ENCODE data around the gene APOM. TPM values are rescaled to one million over a fixed set of nuclear protein-coding genes. Genes with fewer than 3 reads are reported as not detected.

The APOM gene
- total RNA-seq, 1 donor from 2014 or later: 0.85 TPM

DNA sequence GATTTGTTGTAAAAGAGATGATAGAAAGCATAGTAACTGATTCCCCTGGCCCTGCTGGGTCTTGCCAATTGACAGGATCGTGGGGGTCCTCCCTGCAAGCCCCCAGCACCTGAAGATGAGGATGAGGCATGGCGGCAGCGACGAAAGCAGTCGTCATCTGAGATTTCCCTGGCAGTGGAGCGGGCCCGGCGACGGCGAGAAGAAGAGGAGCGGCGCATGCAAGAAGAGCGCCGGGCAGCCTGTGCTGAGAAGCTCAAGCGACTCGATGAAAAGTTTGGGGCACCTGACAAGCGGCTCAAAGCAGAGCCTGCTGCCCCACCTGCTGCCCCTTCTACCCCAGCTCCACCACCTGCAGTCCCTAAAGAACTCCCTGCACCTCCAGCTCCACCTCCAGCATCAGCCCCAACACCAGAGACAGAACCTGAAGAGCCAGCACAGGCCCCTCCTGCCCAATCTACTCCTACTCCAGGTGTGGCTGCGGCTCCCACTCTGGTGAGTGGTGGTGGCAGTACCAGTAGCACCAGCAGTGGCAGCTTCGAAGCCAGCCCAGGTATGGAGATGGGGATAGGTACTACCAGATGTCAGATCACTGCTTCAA lies 27.9 kb upstream of the APOM start:
- Mint-ChIP-seq H3K9me3 (ENCODE audit: low read depth) (no peaks in the 10 kb centered on the region), H3K27me3 (ENCODE audit: low read depth) (no peaks in the 10 kb centered on the region), H3K4me3 (ENCODE audit: unreplicated experiment) (no peak overlapping the region), H3K36me3 (ENCODE audit: low read depth) (peaks cover 58% of the 10 kb centered on the region), H3K27ac (ENCODE audit: unreplicated experiment) (peak overlapping the region; percentile 49), H3K4me1 (ENCODE audit: low read depth) (peaks cover 7% of the 10 kb centered on the region)
- DNase-seq (ENCODE audit: low spot score): no peak
- TF ChIP-seq, protein P1, sequence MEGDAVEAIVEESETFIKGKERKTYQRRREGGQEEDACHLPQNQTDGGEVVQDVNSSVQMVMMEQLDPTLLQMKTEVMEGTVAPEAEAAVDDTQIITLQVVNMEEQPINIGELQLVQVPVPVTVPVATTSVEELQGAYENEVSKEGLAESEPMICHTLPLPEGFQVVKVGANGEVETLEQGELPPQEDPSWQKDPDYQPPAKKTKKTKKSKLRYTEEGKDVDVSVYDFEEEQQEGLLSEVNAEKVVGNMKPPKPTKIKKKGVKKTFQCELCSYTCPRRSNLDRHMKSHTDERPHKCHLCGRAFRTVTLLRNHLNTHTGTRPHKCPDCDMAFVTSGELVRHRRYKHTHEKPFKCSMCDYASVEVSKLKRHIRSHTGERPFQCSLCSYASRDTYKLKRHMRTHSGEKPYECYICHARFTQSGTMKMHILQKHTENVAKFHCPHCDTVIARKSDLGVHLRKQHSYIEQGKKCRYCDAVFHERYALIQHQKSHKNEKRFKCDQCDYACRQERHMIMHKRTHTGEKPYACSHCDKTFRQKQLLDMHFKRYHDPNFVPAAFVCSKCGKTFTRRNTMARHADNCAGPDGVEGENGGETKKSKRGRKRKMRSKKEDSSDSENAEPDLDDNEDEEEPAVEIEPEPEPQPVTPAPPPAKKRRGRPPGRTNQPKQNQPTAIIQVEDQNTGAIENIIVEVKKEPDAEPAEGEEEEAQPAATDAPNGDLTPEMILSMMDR (IDR thresholded peaks at IDR 0.05): no peak

DNA sequence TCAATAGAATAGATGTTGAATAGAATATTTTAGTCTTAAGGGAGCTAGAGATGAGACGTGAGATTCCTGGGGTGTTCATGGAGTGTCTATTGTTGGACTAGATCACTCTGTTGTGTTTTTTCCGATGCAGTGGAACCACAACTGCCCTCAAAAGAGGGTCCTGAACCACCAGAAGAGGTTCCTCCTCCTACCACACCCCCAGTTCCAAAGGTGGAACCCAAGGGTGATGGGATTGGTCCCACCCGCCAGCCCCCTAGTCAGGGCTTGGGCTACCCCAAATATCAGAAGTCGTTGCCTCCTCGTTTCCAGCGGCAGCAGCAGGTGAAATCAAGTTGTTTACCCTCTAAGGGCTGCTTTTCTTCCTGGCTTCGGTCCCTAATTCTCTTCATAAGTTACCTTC lies 26.7 kb upstream of the APOM start:
- Mint-ChIP-seq H3K9me3 (ENCODE audit: low read depth) (no peaks in the 10 kb centered on the region), H3K4me3 (ENCODE audit: unreplicated experiment) (no peak overlapping the region), H3K4me1 (ENCODE audit: low read depth) (no peaks in the 10 kb centered on the region), H3K27ac (ENCODE audit: unreplicated experiment) (peak overlapping the region; percentile 83), H3K27me3 (ENCODE audit: low read depth) (no peaks in the 10 kb centered on the region), H3K36me3 (ENCODE audit: low read depth) (peaks cover 57% of the 10 kb centered on the region)
- DNase-seq (ENCODE audit: low spot score): no peak
- TF ChIP-seq, protein P1 (IDR thresholded peaks at IDR 0.05): no peak

DNA sequence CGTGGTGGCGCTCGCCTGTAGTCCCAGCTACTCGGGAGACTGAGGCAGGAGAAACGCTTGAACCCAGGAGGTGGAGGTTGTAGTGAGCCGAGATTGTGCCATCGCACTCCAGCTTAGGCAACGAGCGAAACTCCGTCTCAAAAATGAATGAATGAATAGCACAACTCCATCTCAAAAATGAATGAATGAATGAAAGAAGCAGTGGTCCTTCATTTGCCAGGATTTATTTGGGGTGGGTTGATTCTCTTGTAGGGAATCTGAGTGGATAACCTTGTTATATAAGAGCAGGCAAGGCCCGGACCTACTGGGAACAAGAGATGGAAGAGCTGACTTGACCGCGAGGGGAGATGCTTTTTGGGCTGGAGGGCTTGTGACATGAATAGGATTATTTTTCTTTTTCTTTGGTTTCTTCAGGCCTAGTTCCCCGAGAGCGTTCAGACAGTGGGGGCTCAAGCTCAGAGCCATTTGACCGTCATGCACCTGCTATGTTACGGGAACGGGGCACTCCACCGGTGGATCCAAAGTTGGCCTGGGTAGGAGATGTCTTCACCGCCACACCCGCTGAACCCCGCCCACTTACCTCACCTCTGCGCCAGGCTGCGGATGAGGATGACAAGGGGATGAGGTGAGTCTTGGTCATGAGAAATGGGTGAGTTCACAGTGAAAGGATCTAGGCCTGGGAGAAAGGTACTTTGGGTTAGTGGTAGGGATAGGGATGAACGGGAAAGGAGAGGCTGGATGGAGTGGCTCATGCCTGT lies 25.3 kb upstream of the APOM start:
- Mint-ChIP-seq H3K27me3 (ENCODE audit: low read depth) (no peaks in the 10 kb centered on the region), H3K4me1 (ENCODE audit: low read depth) (no peaks in the 10 kb centered on the region), H3K27ac (ENCODE audit: unreplicated experiment) (no peak overlapping the region), H3K36me3 (ENCODE audit: low read depth) (peaks cover 54% of the 10 kb centered on the region), H3K9me3 (ENCODE audit: low read depth) (no peaks in the 10 kb centered on the region), H3K4me3 (ENCODE audit: unreplicated experiment) (no peak overlapping the region)
- TF ChIP-seq, protein P1 (IDR thresholded peaks at IDR 0.05): no peak
- DNase-seq (ENCODE audit: low spot score): no peak

DNA sequence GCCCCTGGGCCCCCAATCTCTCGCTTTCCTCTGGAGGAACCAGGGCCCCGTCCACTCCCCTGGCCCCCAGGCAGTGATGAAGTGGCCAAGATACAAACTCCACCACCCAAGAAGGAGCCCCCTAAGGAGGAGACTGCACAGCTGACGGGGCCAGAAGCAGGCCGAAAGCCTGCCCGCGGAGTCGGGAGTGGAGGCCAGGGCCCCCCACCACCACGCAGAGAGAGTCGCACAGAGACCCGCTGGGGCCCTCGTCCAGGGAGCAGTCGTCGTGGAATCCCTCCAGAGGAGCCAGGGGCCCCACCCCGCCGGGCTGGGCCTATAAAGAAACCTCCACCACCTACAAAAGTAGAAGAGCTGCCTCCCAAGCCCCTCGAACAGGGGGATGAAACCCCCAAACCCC lies 24.5 kb upstream of the APOM start:
- Mint-ChIP-seq H3K36me3 (ENCODE audit: low read depth) (peaks cover 52% of the 10 kb centered on the region), H3K4me3 (ENCODE audit: unreplicated experiment) (no peak overlapping the region), H3K27ac (ENCODE audit: unreplicated experiment) (peak overlapping the region; percentile 60), H3K27me3 (ENCODE audit: low read depth) (no peaks in the 10 kb centered on the region), H3K9me3 (ENCODE audit: low read depth) (no peaks in the 10 kb centered on the region), H3K4me1 (ENCODE audit: low read depth) (no peaks in the 10 kb centered on the region)
- TF ChIP-seq, protein P1 (IDR thresholded peaks at IDR 0.05): no peak
- DNase-seq (ENCODE audit: low spot score): no peak

DNA sequence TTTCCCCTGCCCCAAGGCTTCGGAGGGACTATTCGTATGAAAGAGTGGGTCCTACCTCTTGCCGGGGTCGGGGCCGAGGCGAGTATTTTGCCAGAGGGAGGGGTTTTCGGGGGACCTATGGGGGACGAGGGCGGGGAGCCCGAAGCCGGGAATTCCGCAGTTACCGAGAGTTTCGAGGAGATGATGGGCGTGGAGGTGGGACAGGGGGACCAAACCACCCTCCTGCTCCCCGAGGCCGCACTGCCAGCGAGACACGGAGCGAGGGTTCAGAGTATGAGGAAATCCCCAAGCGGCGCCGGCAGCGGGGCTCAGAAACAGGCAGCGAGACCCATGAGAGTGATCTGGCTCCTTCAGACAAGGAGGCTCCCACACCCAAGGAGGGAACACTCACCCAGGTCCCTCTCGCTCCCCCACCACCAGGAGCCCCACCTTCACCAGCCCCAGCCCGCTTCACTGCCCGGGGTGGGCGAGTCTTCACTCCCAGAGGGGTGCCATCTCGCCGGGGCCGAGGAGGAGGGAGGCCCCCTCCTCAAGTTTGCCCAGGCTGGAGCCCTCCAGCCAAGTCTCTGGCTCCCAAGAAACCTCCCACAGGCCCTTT lies 23.9 kb upstream of the APOM start:
- peaks cover 51% of the 10 kb centered on the region for H3K36me3 Mint-ChIP-seq (ENCODE audit: low read depth)
- no peak overlapping the region for H3K4me3 Mint-ChIP-seq (ENCODE audit: unreplicated experiment)
- DNase-seq (ENCODE audit: low spot score): no peak
- no peaks in the 10 kb centered on the region for H3K9me3 Mint-ChIP-seq (ENCODE audit: low read depth)
- no peaks in the 10 kb centered on the region for H3K27me3 Mint-ChIP-seq (ENCODE audit: low read depth)
- peak overlapping the region; percentile 36 for H3K27ac Mint-ChIP-seq (ENCODE audit: unreplicated experiment)
- no peaks in the 10 kb centered on the region for H3K4me1 Mint-ChIP-seq (ENCODE audit: low read depth)
- TF ChIP-seq, protein P1 (IDR thresholded peaks at IDR 0.05): no peak

Data from chondrocyte (in vitro differentiated cells).